ENCODE results near the gene EDN2.

The EDN2 gene

DNA sequence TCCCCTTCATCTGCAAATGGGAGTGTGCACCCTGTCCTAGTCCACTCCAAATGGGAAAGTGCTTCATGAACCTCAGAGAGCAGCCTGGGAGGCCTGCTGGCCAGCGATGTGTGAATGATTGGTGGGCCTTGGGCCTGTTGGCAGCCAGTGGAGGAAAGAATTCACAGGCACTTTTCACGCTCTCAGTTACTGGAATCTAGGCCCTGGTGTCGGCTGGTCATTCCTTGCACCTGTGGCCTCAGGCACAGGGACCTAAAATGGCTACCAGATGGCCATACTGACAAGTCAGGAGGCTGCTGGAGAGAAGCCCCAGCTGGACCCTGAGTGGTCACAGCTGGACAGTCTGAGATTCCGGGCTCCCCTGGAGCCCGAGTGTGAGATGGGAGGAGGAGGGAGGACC, 18.4 kb upstream of the EDN2 start:
- H3K4ac ChIP-seq (ENCODE audit: low read length) = no peak overlapping the region
- no peaks in the 10 kb centered on the region for H3K27me3 ChIP-seq (ENCODE audit: control insufficient read depth in 3 of 3, insufficient read depth in 3 of 3, low read depth in 1 of 3, low read length in 3 of 3)
- no peak for DNase-seq (ENCODE audit: low spot score)
- no peak overlapping the region for H3K27ac ChIP-seq (replicated peaks; ENCODE audit: low read length)
- H3K9me3 ChIP-seq (replicated peaks in 1 of 2; ENCODE audit: control insufficient read depth in 2 of 2, insufficient read depth in 1 of 2, low read depth in 1 of 2, low read length in 2 of 2) = peaks cover 0 to 2% of the 10 kb centered on the region in 2 donors
- H3K9ac ChIP-seq (ENCODE audit: low read depth, low read length, poor library complexity) = no peak overlapping the region
- peaks cover 2% of the 10 kb centered on the region for H3K79me1 ChIP-seq (ENCODE audit: low read depth, low read length)
- H2BK120ac ChIP-seq (ENCODE audit: low read depth, low read length) = no peak overlapping the region
- no peak overlapping the region for H2BK12ac ChIP-seq (ENCODE audit: low read length)
- H2BK15ac ChIP-seq (ENCODE audit: low read length) = peak overlapping the region; percentile 77
- no peak overlapping the region for H2AFZ ChIP-seq (ENCODE audit: low read length)
- H3K4me2 ChIP-seq (ENCODE audit: insufficient read depth, low read length, poor library complexity, severe bottlenecking) = no peak overlapping the region
- H2AK5ac ChIP-seq (ENCODE audit: low read depth, low read length) = peak overlapping the region; percentile 40
- H4K91ac ChIP-seq (ENCODE audit: low read depth, low read length, poor library complexity) = no peak overlapping the region
- no peaks in the 10 kb centered on the region for H3K36me3 ChIP-seq (replicated peaks in 1 of 2; ENCODE audit: control insufficient read depth in 2 of 2, insufficient read depth in 2 of 2, low read length in 2 of 2)
- peaks cover 8 to 12% of the 10 kb centered on the region in 2 donors for H3K4me1 ChIP-seq (ENCODE audit: control insufficient read depth in 2 of 2, insufficient read depth in 1 of 2, low read depth in 1 of 2, low read length in 2 of 2)
- no peak overlapping the region for H3K23ac ChIP-seq (ENCODE audit: low read depth, low read length, poor library complexity)
- H3K14ac ChIP-seq (ENCODE audit: low read length) = no peak overlapping the region
- H3K4me3 ChIP-seq (ENCODE audit: low read length in 2 of 2) = no peak overlapping the region
- no peak overlapping the region for H2BK5ac ChIP-seq (ENCODE audit: low read length)
- H3K18ac ChIP-seq (ENCODE audit: low read length) = peak overlapping the region; percentile 55
- no peak overlapping the region for H4K8ac ChIP-seq (ENCODE audit: low read depth, low read length)
- no CpG with 5 or more reads among the region's 5 CpGs for WGBS, 2 donors (ENCODE audit: extremely low coverage in 2 of 2, insufficient read length in 2 of 2, insufficient replicate concordance in 1 of 2)

DNA sequence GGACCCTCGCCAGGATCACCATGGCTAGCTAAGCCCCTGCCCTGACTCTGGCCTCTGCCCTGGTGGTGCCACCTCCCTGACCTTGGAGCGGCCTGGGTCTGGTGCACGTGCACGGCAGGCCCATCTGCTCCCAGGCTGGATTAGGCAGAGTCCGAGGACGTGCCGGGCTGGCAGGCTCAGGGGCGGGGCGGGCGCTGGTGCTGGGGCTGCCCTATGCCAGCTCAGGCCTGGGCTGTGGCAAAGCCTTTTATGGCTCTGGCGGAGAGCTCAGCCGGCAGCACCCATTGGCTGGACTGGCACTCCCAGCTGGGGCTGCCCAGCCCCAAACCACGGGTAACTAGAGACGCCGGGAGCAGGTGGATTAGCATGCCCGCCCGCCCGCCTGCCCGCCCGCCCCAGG, 17.1 kb upstream of the EDN2 start:
- Histone ChIP-seq H3K27ac (replicated peaks; ENCODE audit: low read length) (no peak overlapping the region), H2BK120ac (ENCODE audit: low read depth, low read length) (peak overlapping the region; percentile 93), H3K9me3 (replicated peaks in 1 of 2; ENCODE audit: control insufficient read depth in 2 of 2, insufficient read depth in 1 of 2, low read depth in 1 of 2, low read length in 2 of 2) (peaks cover 0 to 2% of the 10 kb centered on the region in 2 donors), H3K79me1 (ENCODE audit: low read depth, low read length) (peaks cover 2% of the 10 kb centered on the region), H2AK5ac (ENCODE audit: low read depth, low read length) (peak overlapping the region; percentile 93), H3K18ac (ENCODE audit: low read length) (peak overlapping the region; percentile 71), H3K9ac (ENCODE audit: low read depth, low read length, poor library complexity) (peak overlapping the region; percentile 63), H4K91ac (ENCODE audit: low read depth, low read length, poor library complexity) (no peak overlapping the region), H2BK5ac (ENCODE audit: low read length) (peak overlapping the region; percentile 48), H2BK12ac (ENCODE audit: low read length) (no peak overlapping the region), H3K23ac (ENCODE audit: low read depth, low read length, poor library complexity) (no peak overlapping the region), H3K4me2 (ENCODE audit: insufficient read depth, low read length, poor library complexity, severe bottlenecking) (no peak overlapping the region), H3K4me1 (ENCODE audit: control insufficient read depth in 2 of 2, insufficient read depth in 1 of 2, low read depth in 1 of 2, low read length in 2 of 2) (peaks cover 13 to 17% of the 10 kb centered on the region in 2 donors), H3K14ac (ENCODE audit: low read length) (peak overlapping the region; percentile 15), H4K8ac (ENCODE audit: low read depth, low read length) (peak overlapping the region; percentile 67), H2AFZ (ENCODE audit: low read length) (no peak overlapping the region), H3K36me3 (replicated peaks in 1 of 2; ENCODE audit: control insufficient read depth in 2 of 2, insufficient read depth in 2 of 2, low read length in 2 of 2) (no peaks in the 10 kb centered on the region), H3K27me3 (ENCODE audit: control insufficient read depth in 3 of 3, insufficient read depth in 3 of 3, low read depth in 1 of 3, low read length in 3 of 3) (no peaks in the 10 kb centered on the region), H3K4me3 (ENCODE audit: low read length in 2 of 2) (no peak overlapping the region), H2BK15ac (ENCODE audit: low read length) (peak overlapping the region; percentile 76), H3K4ac (ENCODE audit: low read length) (no peak overlapping the region)
- DNase-seq (ENCODE audit: low spot score) = no peak
- WGBS, 2 donors (ENCODE audit: extremely low coverage in 2 of 2, insufficient read length in 2 of 2, insufficient replicate concordance in 1 of 2) = no CpG with 5 or more reads among the region's 20 CpGs

DNA sequence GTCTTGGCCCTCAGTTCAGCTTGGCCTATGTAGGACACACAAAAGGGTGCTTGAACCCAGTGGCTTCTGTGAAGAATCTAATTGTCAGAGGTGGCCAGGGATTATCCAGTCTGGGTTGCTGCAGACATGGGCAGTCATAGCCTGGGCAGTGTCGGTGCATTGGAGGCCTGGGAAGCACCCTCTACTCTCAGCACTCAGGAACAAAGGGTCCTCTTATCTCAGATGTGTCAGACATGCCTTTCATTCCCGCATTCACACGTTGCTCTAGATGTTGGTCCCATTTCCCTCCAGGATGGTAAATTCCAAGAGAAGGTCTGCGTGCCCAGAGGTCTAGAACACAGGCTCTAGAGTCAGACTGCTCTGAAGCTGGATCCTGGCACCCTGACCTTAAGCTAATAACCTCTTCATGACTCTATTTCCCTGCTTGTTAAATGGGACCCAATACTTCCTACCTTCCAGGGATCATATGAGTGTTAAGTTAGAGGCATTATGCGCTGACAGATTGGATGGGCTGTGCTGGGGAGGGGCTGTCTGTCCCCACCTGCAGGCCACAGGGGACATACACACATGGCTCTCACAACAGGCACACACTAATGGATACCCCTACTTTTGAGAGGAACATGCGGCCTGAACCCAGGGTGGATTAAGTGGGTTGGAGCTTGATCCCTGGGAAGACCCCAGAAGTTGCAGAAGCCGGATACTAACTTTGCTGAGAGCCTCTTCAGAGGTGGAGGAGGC, 16.5 kb upstream of the EDN2 start:
- Histone ChIP-seq H3K14ac (ENCODE audit: low read length) (no peak overlapping the region), H2BK12ac (ENCODE audit: low read length) (no peak overlapping the region), H3K79me1 (ENCODE audit: low read depth, low read length) (peaks cover under 1% of the 10 kb centered on the region), H3K36me3 (replicated peaks in 1 of 2; ENCODE audit: control insufficient read depth in 2 of 2, insufficient read depth in 2 of 2, low read length in 2 of 2) (no peaks in the 10 kb centered on the region), H4K91ac (ENCODE audit: low read depth, low read length, poor library complexity) (no peak overlapping the region), H3K4me1 (ENCODE audit: control insufficient read depth in 2 of 2, insufficient read depth in 1 of 2, low read depth in 1 of 2, low read length in 2 of 2) (peaks cover 14 to 20% of the 10 kb centered on the region in 2 donors), H3K9me3 (replicated peaks in 1 of 2; ENCODE audit: control insufficient read depth in 2 of 2, insufficient read depth in 1 of 2, low read depth in 1 of 2, low read length in 2 of 2) (peaks cover 0 to 2% of the 10 kb centered on the region in 2 donors), H2BK15ac (ENCODE audit: low read length) (peak overlapping the region; percentile 76), H2AK5ac (ENCODE audit: low read depth, low read length) (peak overlapping the region; percentile 93), H3K9ac (ENCODE audit: low read depth, low read length, poor library complexity) (peak overlapping the region; percentile 63), H3K4ac (ENCODE audit: low read length) (no peak overlapping the region), H3K18ac (ENCODE audit: low read length) (peak overlapping the region; percentile 71), H4K8ac (ENCODE audit: low read depth, low read length) (peak overlapping the region; percentile 67), H3K27me3 (ENCODE audit: control insufficient read depth in 3 of 3, insufficient read depth in 3 of 3, low read depth in 1 of 3, low read length in 3 of 3) (no peaks in the 10 kb centered on the region), H2AFZ (ENCODE audit: low read length) (no peak overlapping the region), H2BK120ac (ENCODE audit: low read depth, low read length) (peak overlapping the region; percentile 93), H3K23ac (ENCODE audit: low read depth, low read length, poor library complexity) (no peak overlapping the region), H2BK5ac (ENCODE audit: low read length) (peak overlapping the region; percentile 48), H3K27ac (replicated peaks; ENCODE audit: low read length) (no peak overlapping the region), H3K4me2 (ENCODE audit: insufficient read depth, low read length, poor library complexity, severe bottlenecking) (no peak overlapping the region), H3K4me3 (ENCODE audit: low read length in 2 of 2) (no peak overlapping the region)
- no peak for DNase-seq (ENCODE audit: low spot score)
- no CpG with 5 or more reads among the region's 7 CpGs for WGBS, 2 donors (ENCODE audit: extremely low coverage in 2 of 2, insufficient read length in 2 of 2, insufficient replicate concordance in 1 of 2)

DNA sequence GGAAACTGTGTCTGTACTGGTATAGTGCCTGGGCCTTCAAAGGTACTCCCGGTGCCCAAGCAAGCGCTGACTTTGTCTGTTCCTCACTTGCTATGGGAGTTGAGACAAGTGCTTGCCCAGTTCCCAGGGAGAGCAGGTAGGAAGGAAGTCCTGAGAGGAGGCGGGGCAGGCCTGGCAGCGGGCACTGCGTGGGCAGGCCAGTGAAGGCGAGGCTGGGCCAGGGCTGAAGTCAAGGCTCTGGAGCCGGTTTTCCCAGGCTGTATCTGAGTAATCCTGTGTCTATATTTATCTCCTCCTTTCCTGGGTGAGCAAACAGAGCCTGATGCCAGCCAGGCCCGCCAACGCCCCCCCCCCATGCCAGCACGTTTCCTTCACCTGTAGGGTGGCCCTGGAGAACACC, 15.9 kb upstream of the EDN2 start:
- Histone ChIP-seq H2AK5ac (ENCODE audit: low read depth, low read length) (peak overlapping the region; percentile 76), H3K4me2 (ENCODE audit: insufficient read depth, low read length, poor library complexity, severe bottlenecking) (no peak overlapping the region), H3K9me3 (replicated peaks in 1 of 2; ENCODE audit: control insufficient read depth in 2 of 2, insufficient read depth in 1 of 2, low read depth in 1 of 2, low read length in 2 of 2) (peaks cover 0 to 2% of the 10 kb centered on the region in 2 donors), H3K4me1 (ENCODE audit: control insufficient read depth in 2 of 2, insufficient read depth in 1 of 2, low read depth in 1 of 2, low read length in 2 of 2) (peaks cover 19 to 24% of the 10 kb centered on the region in 2 donors), H2BK120ac (ENCODE audit: low read depth, low read length) (no peak overlapping the region), H3K23ac (ENCODE audit: low read depth, low read length, poor library complexity) (no peak overlapping the region), H2BK15ac (ENCODE audit: low read length) (no peak overlapping the region), H2BK12ac (ENCODE audit: low read length) (no peak overlapping the region), H3K27me3 (ENCODE audit: control insufficient read depth in 3 of 3, insufficient read depth in 3 of 3, low read depth in 1 of 3, low read length in 3 of 3) (no peaks in the 10 kb centered on the region), H3K4me3 (ENCODE audit: low read length in 2 of 2) (no peak overlapping the region), H2BK5ac (ENCODE audit: low read length) (no peak overlapping the region), H2AFZ (ENCODE audit: low read length) (no peak overlapping the region), H3K27ac (replicated peaks; ENCODE audit: low read length) (no peak overlapping the region), H3K14ac (ENCODE audit: low read length) (no peak overlapping the region), H3K36me3 (replicated peaks in 1 of 2; ENCODE audit: control insufficient read depth in 2 of 2, insufficient read depth in 2 of 2, low read length in 2 of 2) (no peaks in the 10 kb centered on the region), H3K79me1 (ENCODE audit: low read depth, low read length) (no peaks in the 10 kb centered on the region), H3K4ac (ENCODE audit: low read length) (no peak overlapping the region), H4K91ac (ENCODE audit: low read depth, low read length, poor library complexity) (no peak overlapping the region), H3K18ac (ENCODE audit: low read length) (peak overlapping the region; percentile 41), H3K9ac (ENCODE audit: low read depth, low read length, poor library complexity) (peak overlapping the region; percentile 39), H4K8ac (ENCODE audit: low read depth, low read length) (no peak overlapping the region)
- no CpG with 5 or more reads among the region's 10 CpGs for WGBS, 2 donors (ENCODE audit: extremely low coverage in 2 of 2, insufficient read length in 2 of 2, insufficient replicate concordance in 1 of 2)
- no peak for DNase-seq (ENCODE audit: low spot score)
